Stimulated activated CD8-positive, alpha-beta memory T cell treated with anti-CD3 and anti-CD28 coated beads, Interleukin-12 subunit alpha, Interleukin-12 subunit beta, amount 100 ng/mL, for 24 hours (primary cell): ENCODE results near the gene RAI14.
"Not testable (repeated sequence)": the region's sequence is repeated elsewhere in the genome, so short reads cannot be mapped to it uniquely, and the experiment has no call there.

Experiments used
- DNase-seq: peaks from one replicate; pipeline ENCODE4 v3.0.0-alpha.2; 2020; ENCODE audit errors: extremely low read depth

Gene RAI14

DNA sequence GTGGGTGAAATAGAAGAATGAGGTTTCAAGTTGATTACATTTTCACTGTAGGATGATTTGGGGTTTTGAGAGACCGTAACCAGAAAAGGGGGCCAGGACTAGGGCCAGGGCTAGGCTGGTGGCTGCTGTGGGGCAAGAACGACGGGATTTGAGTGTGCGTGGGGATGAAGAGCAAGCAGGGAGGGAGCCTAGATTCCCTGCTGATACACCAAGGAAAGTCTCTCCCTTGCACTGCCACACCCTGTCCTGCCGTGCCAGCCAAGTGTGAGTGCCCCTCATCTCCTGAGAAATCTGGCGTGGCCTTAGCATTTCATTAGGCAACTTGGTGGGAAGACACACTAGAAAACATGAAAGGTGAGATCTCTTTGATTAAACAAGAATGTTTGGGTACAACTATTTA is 42.6 kb downstream of the RAI14 start:
- no peak for DNase-seq

DNA sequence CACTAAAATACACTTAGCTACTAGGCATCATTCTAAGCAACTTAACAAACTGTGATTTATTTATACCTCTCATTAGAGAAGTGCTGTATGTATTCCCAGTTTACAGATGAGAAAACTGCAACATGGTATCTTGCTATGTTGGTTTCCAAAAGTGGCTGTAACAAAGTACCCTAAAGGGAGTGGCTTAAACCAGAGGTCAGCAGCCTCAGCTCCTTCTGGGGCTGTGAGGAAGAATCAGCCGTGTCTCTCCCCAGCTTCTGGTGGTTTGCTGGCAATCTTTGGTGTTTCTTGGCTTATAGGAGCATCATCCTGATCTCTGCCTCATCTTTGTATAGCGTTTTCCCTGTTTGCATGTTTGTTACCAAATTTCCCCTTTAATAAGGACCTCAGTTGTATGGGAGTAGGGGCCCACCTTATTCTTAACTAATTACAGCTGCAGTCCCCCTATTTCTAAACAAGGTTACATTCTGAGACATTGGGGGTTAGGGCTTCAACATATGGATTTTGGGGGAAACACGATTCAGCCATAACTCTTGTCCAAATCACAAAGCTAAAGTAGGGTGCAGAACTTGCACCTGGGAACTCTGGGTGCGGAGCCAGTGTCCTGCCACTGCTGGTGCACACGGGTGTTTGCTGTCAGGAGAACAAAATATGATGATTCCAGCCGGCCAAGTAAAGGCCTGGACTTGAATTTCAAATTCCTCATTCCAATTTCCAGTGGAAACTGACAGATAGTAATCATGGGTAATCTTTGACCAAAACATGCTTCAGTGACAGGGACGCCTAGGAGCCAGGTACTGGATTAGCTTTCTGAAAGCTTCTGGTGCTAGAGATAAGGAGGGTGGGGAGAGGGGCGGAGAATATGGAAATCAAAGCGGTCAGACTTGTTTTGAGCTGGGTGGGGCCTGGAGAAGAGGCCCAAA is 43.3 kb downstream of the RAI14 start:
- no peak for DNase-seq

DNA sequence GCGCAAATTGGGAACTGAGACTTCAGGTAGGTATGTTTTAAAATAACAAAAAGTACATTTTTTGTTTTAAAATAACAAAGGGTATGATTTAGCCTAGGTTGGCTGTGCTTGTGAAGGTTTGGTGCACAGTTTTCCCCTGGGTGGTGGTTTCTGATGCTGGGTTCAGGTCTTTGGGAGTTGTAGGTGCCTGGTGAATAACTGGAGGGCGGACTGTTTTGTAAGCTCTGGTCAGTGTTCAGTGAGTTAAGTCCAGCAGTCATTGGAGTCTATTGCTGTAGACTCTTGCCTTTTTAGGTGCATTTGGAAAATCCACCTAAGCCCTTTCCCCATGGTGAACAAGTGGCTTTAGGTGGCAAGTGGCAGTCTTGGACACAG is 43.9 kb downstream of the RAI14 start:
- DNase-seq, result no peak

DNA sequence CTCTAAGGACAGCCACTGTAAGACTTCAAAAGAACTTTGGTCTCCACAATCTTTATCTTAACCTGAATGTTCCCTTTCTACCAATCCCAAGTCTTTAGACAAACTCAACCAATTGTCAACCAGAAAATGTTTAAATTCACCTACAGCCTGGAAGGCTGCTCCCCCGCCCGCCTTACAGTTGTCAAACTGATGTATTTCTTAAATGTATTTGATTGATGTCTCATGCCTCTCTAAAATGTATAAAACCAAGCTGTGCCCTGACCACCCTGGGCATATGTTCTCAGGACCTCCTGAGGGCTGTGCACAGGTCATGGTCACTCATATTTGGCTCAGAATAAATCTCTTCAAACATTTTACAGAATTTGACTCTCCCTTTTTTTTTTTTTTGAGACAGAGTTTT is 45.3 kb downstream of the RAI14 start:
- not testable (repeated sequence) for DNase-seq

DNA sequence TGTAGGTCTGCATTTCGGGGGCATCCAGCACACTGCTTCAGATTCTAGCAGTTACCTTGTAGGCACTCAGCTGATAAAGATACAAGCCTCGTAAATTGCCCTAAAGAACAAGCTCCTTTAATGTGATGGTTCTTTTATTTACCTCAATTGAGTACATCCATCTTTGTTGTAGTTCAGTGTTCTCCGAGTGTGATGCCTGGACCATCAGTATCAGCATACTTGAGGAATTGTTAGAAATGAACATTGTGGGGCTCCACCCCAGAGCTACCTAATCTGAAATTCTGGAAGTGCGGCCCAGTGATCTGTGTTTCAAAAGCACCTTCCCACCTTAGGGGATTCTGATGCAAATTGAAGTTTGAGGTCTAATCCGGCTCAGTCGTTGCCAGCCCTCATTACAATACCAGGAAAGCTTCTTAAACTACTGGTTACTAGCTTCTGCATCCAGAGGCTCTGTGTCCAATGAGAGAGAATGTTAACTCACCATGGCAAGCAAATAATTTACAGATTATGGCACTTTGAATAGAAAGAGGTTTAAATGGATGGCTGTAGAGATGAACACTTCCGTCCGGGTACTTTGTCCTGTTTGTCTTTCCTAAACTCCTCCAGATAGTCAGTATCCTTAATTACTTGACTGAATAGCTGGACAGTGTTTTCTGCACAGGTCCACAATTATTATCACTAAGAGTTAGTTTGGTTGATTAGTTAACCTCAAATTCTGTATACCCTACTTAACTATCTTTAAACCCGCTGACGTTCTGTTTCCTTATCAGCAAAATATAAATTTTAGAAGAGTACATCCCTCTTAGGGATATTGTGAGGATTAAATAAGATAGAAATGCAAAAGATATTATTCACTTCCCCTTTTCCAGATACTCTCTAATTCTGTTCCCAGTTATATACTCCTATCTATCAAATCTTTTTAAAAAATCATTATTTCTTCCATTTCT is 47.9 kb downstream of the RAI14 start:
- no peak for DNase-seq

DNA sequence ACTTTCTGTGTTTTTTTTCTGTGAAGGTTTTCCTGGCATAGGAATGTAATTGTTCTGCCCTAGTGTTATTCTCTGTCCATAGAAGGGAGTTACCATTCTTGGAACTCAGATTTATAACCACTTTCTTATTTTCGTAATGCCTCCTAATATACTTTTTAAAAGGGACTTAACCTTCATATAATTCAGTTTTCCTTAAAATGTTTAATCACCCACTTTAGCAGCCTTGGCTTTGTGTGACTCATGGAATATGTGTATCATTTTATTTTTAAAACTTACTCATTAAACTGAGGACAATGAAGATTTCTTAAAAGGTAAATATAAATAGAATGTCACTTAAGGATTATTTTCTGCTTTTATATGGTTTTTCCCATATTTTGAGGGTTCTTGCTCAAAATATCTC is 50.0 kb downstream of the RAI14 start:
- DNase-seq, result no peak

DNA sequence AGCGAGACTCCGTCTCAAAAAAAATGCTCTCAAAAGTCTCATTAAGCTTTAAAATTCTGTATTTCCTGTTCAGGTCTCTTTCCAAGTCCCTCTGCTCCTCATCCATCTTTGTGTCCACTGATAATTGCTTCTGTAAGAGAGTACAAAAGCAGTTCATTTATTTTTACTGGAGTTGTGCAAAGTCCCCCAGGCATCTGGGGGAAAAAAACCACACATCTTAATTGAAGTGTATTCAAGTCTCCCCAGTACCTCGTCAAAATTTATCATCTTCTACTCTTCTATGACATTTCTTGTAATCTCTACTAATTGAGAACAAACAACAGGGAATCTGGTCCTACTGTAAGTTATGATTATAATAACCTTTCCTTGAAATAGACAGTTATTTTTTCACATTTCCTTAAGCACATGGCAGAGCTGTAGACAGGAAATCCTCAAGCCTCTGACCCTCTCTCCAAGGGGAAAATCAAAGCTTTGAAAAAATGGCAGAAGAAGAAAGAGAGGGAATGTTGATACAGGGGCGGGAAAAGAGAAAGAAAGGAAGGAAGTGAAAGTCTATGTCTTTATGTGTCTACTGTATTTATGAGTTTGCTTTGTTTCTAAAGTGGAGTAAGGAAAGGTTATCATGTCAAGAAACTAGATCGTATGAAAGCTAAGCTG is 51.5 kb downstream of the RAI14 start:
- DNase-seq, result no peak

DNA sequence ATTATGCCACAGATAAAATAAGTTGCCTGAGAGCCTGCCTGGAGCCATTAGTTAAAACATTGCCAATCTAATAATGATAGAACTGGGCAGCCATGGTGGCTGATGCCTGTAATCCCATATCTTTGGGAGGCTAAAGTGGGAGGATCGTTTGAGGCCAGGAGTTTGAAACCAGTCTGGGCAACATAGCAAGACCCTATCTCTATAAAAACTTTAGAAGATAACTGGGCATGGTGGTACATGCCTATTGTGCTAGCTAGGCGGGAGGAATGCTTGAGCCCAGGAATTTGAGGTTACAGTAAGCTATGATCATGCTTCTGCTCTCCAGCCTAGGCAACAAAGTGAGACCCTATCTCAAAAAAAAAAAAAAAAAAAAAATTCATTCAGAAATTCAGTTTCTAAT is 52.6 kb downstream of the RAI14 start:
- DNase-seq, result no peak

DNA sequence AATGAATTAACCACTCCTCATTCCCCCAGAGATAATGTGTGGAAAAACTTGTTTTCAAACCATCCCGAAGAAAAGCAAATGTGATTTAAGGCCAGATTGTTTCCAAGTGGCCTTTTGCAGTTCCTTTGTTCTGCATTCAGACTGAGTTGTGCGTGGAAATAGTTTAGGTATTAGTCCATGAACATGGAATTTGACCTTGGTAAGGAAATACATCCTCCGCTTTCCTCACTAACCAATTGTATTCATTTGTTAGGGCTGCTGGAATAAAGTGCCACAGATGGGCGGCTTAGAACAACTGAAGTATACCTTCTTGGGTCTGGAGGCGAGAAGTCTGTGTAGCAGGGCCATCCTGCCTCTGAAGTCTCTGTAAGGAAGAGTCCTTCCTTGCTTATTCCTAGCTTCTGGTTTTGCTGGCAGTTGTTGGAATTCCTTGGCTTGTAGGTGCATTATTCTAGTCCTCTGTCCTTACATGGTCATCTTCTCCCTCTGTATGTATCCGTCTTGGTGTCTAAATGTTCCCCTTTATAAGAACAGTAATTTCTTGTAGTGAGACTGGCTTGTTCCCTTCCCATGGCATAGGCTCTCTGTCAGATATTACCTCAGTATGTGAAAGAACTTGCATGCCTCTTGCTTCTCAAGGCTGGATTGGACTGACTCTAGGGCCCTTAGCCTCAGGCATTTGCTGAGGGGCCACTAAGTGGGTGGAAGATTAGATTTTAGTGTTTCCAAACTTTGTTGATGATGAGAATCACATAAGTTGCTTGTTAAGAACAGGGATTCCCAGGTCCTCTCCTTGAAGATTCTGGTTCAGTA is 53.9 kb downstream of the RAI14 start:
- no peak for DNase-seq

DNA sequence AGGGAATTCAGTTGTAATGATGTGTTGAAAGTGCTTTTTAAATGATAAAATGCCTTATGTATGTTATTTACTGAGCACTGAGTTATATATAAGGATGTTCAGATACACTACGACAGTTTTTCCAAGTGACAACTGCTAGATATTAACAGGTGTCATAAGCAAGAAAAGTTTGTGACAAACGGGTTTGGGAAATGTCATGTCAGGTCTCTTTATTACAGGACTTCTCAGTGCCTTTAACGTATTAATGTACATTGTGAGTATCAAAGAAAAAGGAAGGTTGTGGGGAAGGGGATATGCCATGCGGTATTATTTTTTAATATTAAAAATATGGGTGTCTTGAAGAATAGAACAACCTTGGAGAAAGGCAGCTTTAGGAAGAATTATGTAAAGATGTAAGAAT is 56.4 kb downstream of the RAI14 start:
- DNase-seq, result no peak

DNA sequence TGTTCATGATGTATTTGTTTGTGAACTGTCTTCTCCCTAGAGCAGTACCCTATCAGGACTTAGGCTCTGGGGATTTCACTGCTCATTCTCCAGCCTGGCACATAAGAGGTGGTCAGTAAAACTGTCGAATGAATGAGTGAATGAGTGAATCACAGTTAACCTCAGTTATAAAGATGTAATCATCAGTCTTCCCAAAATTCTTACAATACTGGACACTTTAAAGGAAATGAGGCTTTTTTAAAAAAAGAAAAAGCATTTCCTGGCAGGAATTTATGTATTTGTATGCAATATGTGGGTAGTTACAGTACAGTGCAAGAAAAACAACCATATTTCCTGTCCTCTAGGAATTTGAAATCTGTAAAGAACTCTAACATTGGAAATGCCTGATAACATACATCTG is 59.6 kb downstream of the RAI14 start:
- DNase-seq, result no peak

DNA sequence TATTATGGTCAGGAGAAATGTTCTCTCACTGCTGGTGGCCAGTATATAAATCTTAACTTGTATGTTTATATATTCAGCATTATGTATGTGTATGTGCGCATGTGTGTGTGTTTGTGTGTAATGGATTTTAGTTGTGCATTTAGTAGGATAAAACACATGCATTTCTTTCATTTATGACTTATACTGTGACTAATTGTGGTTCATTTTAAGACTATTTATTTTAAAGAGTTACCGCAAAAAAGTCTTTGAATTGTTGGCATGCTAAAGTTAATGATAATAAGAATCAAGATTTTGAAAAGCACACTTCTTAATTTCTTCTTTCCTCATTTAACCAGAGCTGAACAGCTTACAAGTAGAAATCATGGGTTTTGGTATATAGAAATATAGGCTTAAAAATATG is 60.9 kb downstream of the RAI14 start:
- DNase-seq, result no peak

DNA sequence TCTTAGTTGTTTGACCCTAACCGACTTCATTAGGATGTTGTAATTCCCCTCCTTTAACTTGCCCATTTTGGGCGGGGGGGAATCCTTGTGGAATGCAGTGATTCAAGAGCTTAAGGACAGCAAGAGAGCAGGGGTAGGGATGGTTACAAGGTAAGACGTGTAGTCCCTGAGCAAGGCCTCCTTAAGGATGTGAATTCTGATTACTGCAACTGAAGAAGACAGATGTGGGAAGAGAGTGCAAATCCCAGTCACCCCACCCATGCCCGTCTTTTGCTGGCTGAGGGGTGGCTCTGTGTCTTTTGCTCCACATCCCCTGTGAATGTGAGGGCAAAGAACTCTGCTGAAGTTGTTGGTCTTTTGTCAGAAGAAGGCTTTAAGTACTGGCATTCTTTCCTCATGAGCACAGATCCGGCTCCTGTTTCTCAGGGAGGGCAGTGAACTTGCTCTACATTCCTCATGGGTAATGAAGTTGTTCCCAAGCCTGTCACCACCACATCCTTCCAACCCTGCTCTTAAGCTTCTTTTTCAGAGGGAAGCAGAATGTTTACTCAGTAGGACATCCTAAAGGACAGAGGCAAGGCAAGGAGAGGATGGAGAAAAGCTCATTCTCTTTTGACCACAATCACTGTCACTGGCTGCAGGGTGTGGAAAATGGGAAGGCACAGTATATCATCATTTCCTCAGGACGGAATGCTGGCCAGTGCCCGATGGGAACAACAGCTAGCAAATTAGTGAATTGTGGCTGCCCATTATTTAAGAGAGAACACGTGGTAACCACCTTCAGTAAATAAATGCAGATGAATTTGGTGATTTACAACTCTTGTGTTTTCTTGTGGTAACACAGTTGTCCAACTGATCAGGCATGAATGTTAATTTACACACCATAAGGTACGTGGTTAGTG is 61.5 kb downstream of the RAI14 start:
- no peak for DNase-seq

DNA sequence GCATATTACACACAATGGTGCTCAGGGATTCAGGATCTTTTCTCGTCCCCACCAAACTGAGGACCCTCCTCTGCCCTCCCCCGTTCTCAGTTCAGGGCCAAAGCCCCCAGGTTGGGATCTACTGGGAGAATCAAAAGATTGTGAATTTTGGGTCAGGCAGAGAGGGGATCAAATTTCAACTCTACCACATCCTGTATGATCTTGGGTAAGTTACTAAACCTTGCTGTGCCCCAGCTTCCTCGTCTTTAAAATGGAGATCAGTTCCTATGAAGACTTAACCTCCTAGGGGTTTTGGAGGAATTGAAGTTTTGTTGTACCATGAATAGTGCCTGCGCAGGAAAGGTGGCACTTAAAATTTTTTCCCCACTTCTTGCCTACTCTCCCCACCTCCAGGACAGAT is 62.4 kb downstream of the RAI14 start:
- DNase-seq, result no peak

DNA sequence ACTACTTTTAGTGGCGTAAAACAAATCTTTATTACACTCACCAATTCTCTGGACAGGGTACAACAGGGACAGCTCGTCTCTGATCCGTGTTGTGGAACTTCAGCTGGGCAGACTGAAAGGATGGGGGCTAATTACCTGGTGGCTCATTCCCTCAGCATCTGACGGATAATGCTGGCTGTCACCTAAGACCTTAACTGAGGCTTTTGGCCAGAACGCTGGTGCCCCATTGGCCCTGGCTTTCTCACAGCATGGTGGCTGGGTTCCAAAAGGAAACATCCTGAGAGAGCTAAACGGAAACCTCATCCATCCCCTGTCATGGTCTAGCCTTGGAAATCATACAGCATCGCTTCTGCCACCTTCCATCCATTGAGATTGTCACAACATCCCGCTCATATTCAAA is 62.9 kb downstream of the RAI14 start:
- DNase-seq, result no peak

DNA sequence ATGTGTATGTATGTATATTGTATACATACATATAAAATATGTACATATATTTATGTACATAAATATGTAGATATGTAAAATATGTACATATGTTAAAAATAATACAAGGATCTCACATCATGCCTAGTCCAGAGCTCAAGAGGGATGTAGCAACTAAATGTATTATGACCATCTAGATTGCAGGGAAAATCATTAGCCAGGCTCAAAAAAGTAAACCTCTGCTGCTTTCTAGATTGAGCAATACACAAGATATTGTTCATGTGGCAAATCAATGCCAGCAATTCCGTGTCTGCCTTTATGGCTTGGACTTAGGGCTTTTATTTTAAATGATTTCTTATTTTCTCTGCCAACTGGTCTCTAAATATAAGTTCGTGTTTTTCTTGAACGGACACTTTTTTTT is 65.2 kb downstream of the RAI14 start:
- DNase-seq, result no peak

DNA sequence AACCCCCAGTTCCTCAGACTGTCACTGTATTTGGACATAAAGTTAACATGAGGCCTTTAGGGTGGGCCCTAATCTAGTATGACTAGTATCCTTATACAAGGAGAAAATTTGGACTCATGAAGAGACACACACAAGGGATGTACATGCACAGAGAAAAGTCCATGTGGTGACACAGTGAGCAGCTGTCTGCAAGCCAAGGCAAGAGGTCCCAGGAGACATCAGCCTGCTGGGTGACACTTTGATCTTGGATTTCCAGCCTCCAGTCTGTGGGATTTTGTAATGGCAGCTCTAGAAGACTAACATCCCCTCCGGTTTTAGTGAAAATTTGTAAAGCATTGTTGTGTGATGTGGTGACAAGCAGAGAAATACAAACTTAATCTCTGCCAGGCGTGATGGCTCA is 66.1 kb downstream of the RAI14 start:
- DNase-seq, result no peak

DNA sequence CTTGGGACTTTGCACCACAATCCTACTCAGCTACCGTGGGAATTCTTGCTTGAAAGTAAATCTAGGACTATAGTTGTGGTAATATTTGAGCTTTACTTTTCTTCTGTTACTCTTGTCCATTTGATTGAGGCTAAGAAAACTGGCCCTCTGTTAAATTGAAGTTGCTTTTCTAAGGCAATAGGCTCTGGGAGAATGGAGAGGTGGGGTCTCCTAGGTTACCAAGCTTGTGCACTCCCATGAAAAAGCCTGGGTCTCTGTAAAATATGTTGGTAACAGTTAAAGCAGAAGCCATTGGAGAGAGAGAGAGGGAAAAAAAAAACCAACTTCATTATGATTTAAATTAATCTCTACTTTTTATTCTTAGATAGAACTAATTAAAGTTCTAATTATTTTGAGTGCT is 68.6 kb downstream of the RAI14 start:
- no peak for DNase-seq

DNA sequence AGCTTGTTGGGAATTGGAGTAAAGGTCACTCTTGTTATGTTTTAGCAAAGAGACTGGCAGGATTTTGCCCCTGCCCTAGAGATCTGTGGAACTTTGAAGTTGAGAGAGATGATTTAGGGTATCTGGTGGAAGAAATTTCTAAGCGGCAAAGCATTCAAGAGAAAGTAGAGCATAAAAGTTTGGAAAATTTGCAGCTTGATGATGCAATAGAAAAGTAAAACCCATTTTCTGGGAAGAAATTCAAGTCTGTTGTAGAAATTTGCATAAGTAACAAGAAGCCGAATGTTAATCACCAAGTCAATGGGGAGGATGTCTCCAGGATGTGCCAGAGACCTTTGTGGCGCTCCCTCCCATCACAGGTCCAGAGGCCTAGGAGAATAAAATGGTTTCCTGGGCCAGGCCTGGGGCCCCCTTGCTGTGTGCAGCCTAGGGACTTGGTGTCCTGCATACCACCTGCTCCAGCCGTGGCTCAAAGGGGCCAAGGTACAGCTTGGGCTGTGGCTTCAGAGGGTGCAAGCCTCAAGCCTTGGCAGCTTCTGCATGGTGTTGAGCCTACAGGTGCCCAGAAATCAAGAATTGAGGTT is 71.1 kb downstream of the RAI14 start:
- not testable (repeated sequence) for DNase-seq

DNA sequence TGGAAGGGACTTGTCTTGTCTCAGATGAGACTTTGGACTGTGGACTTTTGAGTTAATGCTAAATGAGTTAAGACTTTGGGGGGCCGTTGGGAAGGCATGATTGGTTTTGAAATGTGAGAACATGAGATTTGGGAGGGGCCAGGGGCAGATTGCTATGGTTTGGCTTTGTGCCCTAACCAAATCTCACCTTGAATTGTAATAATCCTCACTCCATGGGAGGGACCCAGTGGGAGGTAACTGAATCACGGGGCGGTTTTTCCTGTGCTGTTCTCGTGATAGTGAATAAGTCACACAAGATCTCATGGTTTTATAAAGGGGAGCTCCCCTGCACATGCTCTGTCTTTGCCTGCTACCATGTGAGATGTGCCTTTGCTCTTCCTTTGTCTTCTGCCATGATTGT is 72.1 kb downstream of the RAI14 start:
- no peak for DNase-seq
